ENCODE measurements around the gene WNK2.
"Not testable (repeated sequence)": the region's sequence is repeated elsewhere in the genome, so short reads cannot be mapped to it uniquely, and the experiment has no call there.

WNK2 gene

GRCh38 chr9:93183663-93184431 lies at the start of gene WNK2:
Gene WNK2 (plus strand): TSS chr9:93184139. CDS start chr9:93184930, 791 bp downstream.
- DNase-seq: peak in 1 of 2 experiments; percentile 33

GRCh38 chr9:93134740-93135444 lies 49.0 kb upstream of the WNK2 start:
- DNase-seq: no peak

GRCh38 chr9:93136011-93136440 lies 47.9 kb upstream of the WNK2 start:
- DNase-seq: no peak

- no peak for DNase-seq
Observed at GRCh38 chr9:93137362-93137761, 46.6 kb upstream of the WNK2 start.

- DNase-seq: peak in 1 of 2 experiments; percentile 22
Observed at GRCh38 chr9:93138171-93138764, 45.7 kb upstream of the WNK2 start.

GRCh38 chr9:93139365-93140182 lies 44.4 kb upstream of the WNK2 start:
- DNase-seq: no peak

GRCh38 chr9:93141771-93142483 lies 42.0 kb upstream of the WNK2 start:
- no peak for DNase-seq

- peak in 1 of 2 experiments; percentile 25 for DNase-seq
Observed at GRCh38 chr9:93143830-93144530, 40.0 kb upstream of the WNK2 start.

- DNase-seq: not testable (repeated sequence)
Observed at GRCh38 chr9:93146696-93147095, 37.2 kb upstream of the WNK2 start.

- no peak for DNase-seq
Observed at GRCh38 chr9:93147632-93148031, 36.3 kb upstream of the WNK2 start.

- DNase-seq: no peak
Observed at GRCh38 chr9:93148721-93149120, 35.2 kb upstream of the WNK2 start.

GRCh38 chr9:93149361-93149760 lies 34.6 kb upstream of the WNK2 start:
- no peak for DNase-seq

- no peak for DNase-seq
Observed at GRCh38 chr9:93151097-93151784, 32.7 kb upstream of the WNK2 start.

- peak; percentile 53 to 72 for DNase-seq
Observed at GRCh38 chr9:93154293-93154903, 29.5 kb upstream of the WNK2 start.

- DNase-seq: no peak
Observed at GRCh38 chr9:93155716-93156474, 28.0 kb upstream of the WNK2 start.

GRCh38 chr9:93156475-93157008 lies 27.4 kb upstream of the WNK2 start:
- no peak for DNase-seq

- peak; percentile 12 to 43 for DNase-seq
Observed at GRCh38 chr9:93159601-93160471, 24.1 kb upstream of the WNK2 start.
